ENCODE results near the gene RDX.

Gene RDX

GRCh38 chr11:110130642-110131238 is 165.7 kb downstream of the RDX start:
- no peak for TF ChIP-seq CTCF (conservative IDR thresholded peaks at IDR 0.05; ENCODE audit: low read depth, low read length)
- peak; percentile 40 for DNase-seq (ENCODE audit: low read depth)
- no peak overlapping the region for H3K4me3 ChIP-seq (ENCODE audit: low read depth, low read length)

- no peak for TF ChIP-seq CTCF (conservative IDR thresholded peaks at IDR 0.05; ENCODE audit: low read depth, low read length)
- DNase-seq (ENCODE audit: low read depth): peak; percentile 82
- H3K4me3 ChIP-seq (ENCODE audit: low read depth, low read length): no peak overlapping the region
Measured at GRCh38 chr11:110128161-110128560, 168.3 kb downstream of the RDX start.

DNA sequence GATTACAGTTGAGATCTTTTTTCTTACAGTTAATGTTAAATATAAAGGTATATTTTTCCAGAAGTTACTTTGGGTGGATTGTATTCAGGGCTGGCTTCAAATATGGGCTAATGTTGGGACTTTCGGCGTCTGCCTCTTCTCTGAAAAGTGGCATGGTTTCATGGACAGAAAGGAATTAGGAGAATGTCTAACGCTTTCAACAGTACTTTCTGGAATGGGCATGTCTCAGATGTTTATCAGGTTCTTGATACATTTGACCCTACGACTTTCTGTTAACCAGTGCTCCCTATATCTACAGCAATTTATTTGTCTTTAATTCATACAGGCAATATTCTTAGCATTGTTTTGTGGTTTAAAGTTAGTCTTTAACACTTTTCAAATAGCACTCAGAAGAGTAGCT is 169.5 kb downstream of the RDX start:
- DNase-seq (ENCODE audit: low read depth): peak; percentile 52
- no peak overlapping the region for H3K4me3 ChIP-seq (ENCODE audit: low read depth, low read length)
- TF ChIP-seq CTCF (conservative IDR thresholded peaks at IDR 0.05; ENCODE audit: low read depth, low read length): no peak

DNA sequence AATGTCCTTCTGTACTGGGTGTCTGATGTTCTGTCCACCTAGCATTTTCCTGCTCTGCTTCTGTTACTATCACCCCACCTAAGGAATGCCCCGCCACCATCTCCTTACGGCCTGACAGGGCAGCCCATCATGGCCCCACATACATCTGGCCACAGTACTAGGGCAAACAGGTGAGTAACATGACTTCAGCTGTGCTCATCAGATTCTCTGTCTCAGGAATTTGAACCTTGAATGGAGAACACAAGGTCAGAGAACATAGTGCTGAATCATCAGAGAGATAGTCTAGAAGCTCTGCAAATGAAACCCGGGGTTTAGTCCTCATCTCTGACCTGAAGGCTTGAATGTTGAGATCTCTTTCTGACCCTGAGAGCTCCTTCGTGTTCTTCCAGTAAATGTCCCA is 170.8 kb downstream of the RDX start:
- DNase-seq (ENCODE audit: low read depth): peak; percentile 98
- H3K4me3 ChIP-seq (ENCODE audit: low read depth, low read length): no peak overlapping the region
- TF ChIP-seq CTCF (conservative IDR thresholded peaks at IDR 0.05; ENCODE audit: low read depth, low read length): no peak

Data from choroid plexus epithelial cell (primary cell).